ENCODE data around the gene CLDN5. TPM values are rescaled to one million over a fixed set of nuclear protein-coding genes. Genes with fewer than 3 reads are reported as not detected.

CLDN5 gene
- total and polyA plus RNA-seq, 11 donors, result 16.8 to 79.0 (median 38.1) TPM

DNA sequence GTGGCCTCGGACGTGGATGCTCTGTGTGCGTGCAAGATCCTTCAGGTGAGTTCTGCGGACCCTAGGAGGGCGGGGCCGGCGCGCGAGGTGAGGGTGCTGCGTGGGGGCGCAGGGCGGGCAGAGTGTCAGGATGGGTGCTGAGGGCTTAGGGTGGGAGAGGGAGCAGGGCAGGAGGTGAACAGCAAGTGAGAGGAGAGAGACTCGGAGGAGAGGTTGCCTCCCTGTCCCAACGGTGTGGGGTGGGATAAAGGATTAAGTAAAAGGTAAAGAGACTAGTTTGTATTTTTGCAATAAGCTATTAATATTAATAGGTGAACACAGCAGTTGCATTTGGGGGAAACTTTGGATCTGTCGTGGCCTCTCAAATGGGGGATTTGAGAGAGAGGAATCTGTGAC, 44.0 kb downstream of the CLDN5 start:
- no peak for ATAC-seq
- H3K27me3 ChIP-seq, result no peaks in the 10 kb centered on the region
- H3K9me3 ChIP-seq, result no peaks in the 10 kb centered on the region

DNA sequence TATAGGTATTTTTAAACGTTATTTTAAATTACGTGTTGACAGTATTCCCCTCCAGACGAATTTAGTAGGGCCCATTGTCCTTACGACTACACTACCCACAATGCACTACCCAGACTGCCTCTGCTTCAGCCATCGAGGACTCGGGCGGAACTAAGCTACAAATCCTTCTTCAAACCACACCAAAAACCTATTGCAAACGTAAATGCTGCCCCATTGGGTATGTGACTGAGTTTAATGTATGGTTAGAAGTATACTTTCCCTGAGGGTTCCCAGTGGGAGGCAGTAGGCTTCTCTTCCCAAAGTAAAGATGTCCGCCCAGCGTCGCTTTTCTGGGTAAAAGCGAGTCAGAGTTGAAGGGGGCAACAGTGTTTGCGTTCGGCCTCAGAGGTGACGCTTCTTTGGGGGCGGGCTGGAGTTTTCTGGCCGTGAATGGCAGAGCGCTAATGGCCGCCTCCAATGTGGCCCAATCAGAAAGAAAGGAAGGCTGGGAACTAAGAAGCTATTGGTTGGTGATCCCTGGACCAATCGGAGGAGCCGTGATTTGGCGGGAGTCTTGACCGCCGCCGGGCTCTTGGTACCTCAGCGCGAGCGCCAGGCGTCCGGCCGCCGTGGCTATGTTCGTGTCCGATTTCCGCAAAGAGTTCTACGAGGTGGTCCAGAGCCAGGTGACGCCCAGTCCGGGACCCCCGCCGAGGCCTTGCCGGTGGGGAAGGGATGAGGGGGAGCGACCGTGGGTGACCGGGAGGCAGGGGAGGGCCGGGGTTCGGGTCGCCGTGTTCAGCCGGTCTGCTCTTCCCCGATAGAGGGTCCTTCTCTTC, 44.6 kb downstream of the CLDN5 start, which contains the start of gene CDC45:
CDC45 (plus strand) TSS at position 566 of the 818 bp plus-strand sequence; CDS start at position 615, 49 bp downstream.
- intact Hi-C loops (cut with DNase I), result loop anchor here in 8 of 10 donors (1.0 to 10.0 kb wide), 11 partner anchors 32 to 525 kb away; partner anchors contain the start of genes CLTCL1 (in 5 of the 8), MRPL40 (in 5 of the 8), HIRA (in 3 of the 8) and ESS2 (in 2 of the 8)
- peaks cover 0 to 18% (median 9%) of the 10 kb centered on the region in 9 donors for H3K36me3 ChIP-seq
- no peaks in the 10 kb centered on the region for H3K27me3 ChIP-seq
- H3K27ac ChIP-seq, result peak within 1 kb of the TSS; percentile 94 to 99 (median 98)
- TF ChIP-seq POLR2A (IDR thresholded peaks at IDR 0.05) (no peak), CTCF (IDR thresholded peaks at IDR 0.05) (no peak)
- peak; percentile 94 to 98 (median 97) for DNase-seq
- H3K4me1 ChIP-seq, result peaks cover 6 to 30% (median 22%) of the 10 kb centered on the region in 12 donors
- no peaks in the 10 kb centered on the region for H3K9me3 ChIP-seq
- H3K4me3 ChIP-seq, result peak within 1 kb of the TSS; percentile 74 to 96 (median 86)
- ATAC-seq, result peak; percentile 97 to 99 (median 98)
- 0% methylated on average over 39 to 50 of the region's 50 CpGs for WGBS, 4 donors

More for the DNA sequence above, 44.0 kb downstream of the CLDN5 start:
- Histone ChIP-seq H3K36me3 (peaks cover 0 to 12% (median 3%) of the 10 kb centered on the region in 9 donors), H3K4me1 (peaks cover 6 to 30% (median 21%) of the 10 kb centered on the region in 12 donors), H3K27ac (no peak overlapping the region), H3K4me3 (peak overlapping the region in 10 of 12 donors; percentile 54 to 96 (median 84))
- no peak for DNase-seq
- WGBS, 4 donors, result 0 to 4% (median 1%) methylated on average over 14 to 15 of the region's 15 CpGs
- intact Hi-C loops (cut with DNase I), result no loop called here
- TF ChIP-seq POLR2A (IDR thresholded peaks at IDR 0.05) (no peak), CTCF (IDR thresholded peaks at IDR 0.05) (no peak)

DNA sequence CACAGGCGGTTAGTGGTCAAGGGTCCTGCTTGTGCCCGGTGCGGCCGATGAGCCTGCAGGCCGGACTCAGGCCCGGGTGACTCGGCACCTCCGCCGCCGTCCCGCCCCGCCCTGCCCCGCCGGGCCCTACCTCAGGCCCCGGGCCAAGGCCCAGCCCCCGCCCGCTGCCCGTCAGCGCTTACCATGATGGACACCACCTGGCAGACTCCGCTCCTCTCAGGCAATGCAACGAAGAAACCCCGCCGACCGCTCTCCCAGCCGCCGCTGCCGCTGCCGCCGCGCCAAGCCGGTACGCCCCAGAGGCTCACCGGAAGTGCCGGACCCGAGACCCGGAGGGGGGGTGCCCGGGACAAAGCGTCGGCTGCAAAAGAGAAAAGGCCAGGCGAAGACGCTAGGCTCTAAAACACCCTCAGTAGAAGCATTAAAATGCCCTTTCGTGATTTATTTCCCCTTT, 45.3 kb downstream of the CLDN5 start, which contains the start of gene UFD1:
UFD1 (minus strand) TSS at position 293 of the 454 bp plus-strand sequence; CDS start at position 185, 108 bp downstream.
- intact Hi-C loops (cut with DNase I), result loop anchor here in 8 of 10 donors (1.0 to 10.0 kb wide), 11 partner anchors 32 to 524 kb away; partner anchors contain the start of genes CLTCL1 (in 5 of the 8), MRPL40 (in 5 of the 8), HIRA (in 3 of the 8) and ESS2 (in 2 of the 8)
- peak; percentile 67 to 90 (median 83) for ATAC-seq
- Histone ChIP-seq H3K27ac (peak within 1 kb of the TSS; percentile 94 to 99 (median 98)), H3K27me3 (no peaks in the 10 kb centered on the region), H3K4me1 (peaks cover 6 to 30% (median 22%) of the 10 kb centered on the region in 12 donors), H3K9me3 (no peaks in the 10 kb centered on the region), H3K36me3 (peaks cover 0 to 24% (median 16%) of the 10 kb centered on the region in 9 donors), H3K4me3 (peak within 1 kb of the TSS; percentile 74 to 96 (median 86))
- WGBS, 4 donors, result 0 to 2% (median 1%) methylated on average over 9 to 42 of the region's 42 CpGs
- no peak for TF ChIP-seq POLR2A (IDR thresholded peaks at IDR 0.05)
- no peak for TF ChIP-seq CTCF (IDR thresholded peaks at IDR 0.05)
- DNase-seq, result peak; percentile 86 to 93 (median 93)

Data from heart left ventricle (tissue), 16 donors.